GM21529 (cell line): ENCODE data around the gene RUNX2.

ENCODE experiments used
- ATAC-seq: cut with Tn5 transposase; IDR thresholded peaks from one replicate; pipeline ENCODE4 v1.9.1; 2021; ENCODE audit not compliant: unreplicated experiment

Gene RUNX2

DNA sequence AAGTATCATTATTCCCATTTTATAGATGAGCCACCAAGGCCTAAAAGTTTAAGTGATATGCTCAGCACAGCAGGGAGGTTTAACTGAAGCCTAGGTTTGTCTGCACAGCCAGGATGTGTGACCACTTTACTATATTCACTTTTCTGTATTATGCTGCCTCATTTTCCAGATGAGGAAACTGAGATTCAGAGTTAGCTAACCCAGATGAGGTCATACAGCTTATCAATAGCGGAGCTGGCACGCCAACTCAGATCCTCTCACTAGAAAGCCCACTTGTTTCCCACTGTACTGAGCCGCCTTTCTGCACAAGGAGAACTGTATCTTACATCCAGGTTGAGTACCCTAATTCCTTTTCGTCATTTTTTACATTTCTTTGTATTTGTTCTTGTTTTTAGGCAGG is 181.3 kb downstream of the RUNX2 start:
- no peak for ATAC-seq

DNA sequence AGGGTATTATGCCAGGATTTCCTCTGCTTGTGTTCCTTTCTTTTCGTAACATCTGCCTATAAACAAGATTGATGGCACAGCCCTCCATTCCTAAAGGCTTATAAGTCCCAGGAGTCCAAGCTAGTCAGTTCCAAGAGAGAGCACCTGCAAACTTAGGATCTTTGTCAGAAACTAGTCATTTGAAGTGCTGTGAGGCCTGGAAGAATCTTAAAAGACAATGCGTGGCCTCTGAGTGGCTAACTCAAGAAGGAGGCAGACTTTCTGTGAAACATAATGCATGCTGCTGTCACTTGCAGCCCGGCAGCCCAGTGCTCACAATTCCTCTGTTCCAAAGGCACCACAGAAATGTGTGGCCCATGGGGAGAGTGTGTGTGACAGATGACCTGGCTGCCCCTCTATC is 184.6 kb downstream of the RUNX2 start:
- no peak for ATAC-seq

DNA sequence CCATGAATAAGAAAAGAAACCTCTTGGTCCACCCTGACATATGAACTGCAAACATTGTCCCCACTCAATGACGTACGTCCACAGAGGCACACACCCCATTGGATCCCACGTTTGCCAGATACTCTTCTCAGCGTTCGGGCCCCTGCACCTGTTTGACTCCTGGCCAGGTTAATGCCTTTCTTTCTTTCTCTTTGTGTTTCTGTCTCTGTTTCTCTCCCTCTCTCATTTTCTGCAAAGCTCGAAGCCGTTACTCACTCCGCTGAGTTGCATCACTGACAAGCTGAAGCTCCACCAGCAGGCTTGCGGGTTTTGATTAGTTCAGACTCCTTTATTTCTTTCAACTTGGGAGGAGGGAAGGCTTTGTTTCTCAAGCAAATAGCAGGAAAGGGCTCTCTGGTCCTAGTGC is 185.1 kb downstream of the RUNX2 start:
- no peak for ATAC-seq

DNA sequence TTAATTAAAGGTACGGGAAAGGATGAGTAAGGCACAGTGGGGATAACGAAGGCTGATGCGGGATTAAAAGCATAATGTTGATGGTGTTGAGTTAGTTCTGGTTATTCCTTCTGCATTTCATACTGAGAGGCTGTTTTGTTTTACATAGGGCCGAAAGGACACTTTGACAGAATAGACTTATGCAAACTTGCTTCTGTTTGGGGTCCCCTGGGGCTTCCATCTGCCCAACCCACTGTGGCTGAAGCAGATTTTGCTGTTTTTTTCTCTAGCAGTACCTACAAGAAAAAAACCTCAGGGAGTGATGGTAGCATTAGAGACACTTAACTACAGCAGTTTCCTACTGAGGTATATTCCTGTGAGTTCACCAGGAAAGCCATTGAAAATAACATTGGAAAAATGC is 185.7 kb downstream of the RUNX2 start:
- no peak for ATAC-seq

DNA sequence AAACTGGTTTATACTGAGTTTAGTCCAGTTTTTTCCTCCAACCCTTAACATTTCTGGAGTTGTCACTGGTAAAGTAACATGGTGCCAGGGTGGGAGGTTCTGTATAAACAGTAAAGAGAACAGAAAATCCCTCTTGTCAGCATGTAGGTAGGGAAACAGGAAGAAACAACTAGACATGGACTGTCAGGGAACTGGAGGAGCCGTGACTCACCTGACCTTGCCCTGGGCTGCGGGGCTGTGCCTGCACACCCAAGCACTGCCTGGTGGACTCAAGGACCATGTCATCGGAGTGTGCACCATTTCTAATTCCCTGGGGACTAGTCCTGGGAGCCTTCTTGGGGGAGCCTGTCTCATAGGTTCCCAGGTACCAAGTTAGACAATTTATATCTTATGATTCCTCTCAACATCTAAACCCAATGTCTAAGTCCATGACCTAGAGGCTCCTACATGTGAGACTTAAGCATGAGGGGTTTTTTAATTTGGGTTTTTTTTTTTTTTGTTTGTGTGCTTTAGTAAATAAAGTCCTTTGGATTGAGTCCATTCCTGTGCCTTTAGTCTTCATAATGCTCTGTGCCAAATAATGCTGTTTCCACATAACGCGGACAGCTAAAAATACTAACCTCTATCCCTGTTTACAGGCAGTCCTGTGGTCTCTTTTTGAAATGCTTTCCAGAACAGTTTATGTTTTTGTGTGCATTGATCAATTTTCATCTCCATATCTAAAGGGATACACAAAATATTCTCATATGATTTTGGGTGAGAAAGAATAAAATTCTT is 186.5 kb downstream of the RUNX2 start:
- no peak for ATAC-seq

DNA sequence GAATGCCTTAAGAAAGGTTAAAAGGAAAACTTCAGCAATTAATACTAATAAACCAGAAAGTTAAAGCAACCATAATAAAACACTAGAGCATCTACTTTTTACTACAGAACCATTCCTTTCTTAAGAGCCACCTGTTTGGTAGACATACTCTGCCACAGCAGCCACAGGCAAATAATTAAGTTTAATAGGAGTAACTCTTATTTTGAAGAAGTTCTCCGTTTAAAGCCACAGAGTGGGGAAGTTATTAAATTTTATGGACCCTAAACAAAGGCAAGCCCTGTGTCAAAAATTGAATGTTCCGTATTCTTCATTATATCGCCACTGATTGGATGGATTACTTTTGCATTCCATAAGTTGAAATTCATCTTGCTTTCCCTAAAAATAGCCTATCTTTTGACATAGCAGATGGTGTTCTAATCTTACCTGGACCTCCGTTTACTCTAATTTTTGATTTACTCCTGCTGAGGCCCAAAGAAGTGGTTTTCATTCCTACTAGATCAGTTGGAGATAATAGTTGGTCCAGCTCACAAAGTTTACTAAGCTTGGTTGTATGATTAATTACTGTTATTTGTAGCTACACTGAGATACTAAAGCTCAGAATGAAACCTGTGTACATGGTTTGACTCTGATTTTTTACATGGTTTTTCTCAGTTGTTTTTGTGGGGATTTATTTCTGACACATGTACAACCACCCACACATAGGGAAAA is 190.0 kb downstream of the RUNX2 start:
- ATAC-seq, result no peak

DNA sequence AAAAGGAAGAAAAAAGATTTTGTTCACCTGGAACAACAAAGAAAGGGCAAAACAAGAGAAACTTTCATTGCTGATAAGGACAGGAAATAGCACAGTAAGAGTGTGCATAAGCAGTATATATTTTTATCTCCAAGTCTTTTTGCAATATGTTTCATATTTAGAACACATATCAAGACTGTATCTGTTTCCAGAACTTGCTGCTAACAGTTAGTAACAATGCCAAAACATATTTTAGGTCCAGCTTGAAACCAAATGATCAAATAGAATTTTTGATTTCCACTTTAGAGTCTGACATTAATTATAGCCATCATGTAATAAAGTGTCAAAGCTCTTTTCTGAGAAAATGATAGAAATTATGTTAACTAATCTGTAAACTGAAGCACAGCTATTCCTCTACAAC is 193.1 kb downstream of the RUNX2 start:
- no peak for ATAC-seq

DNA sequence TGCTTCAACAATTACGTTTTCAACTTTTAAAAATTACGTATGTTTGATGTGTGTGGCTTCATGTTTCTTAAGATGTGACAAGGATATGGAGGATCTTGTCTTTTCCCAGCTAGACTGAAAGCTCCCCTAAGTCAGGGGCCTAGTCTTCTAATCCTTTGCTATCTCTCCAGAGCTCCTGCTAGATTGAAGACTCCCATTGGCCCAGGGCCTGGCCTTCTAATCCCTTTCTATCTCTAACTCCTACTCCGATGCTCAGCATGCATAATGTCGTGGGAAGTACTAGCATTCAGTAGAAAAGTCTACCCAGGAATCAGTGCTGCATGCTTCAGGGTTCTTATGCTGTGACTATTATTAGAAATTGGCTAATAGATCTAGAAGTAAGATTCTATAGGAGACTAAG is 194.4 kb downstream of the RUNX2 start:
- no peak for ATAC-seq

DNA sequence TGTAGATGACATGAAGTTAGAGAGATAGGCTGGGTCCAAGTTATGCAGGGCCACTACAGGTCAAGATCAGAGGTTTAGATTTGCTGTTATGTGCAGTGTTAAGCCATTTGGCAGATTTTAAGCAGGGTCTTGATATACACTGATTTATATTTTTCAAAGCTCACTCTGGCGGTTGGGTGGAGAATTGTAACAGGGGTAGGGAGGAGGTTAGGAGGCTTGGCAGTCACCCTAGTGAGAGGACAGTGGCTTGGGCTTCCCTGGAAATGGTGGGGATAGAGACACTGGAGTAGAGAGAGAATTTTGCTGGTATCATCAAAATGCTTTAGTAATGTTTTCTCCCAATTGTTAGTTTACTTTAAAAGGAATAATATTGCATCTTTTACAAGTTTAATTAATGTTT is 199.1 kb downstream of the RUNX2 start:
- ATAC-seq, result no peak

DNA sequence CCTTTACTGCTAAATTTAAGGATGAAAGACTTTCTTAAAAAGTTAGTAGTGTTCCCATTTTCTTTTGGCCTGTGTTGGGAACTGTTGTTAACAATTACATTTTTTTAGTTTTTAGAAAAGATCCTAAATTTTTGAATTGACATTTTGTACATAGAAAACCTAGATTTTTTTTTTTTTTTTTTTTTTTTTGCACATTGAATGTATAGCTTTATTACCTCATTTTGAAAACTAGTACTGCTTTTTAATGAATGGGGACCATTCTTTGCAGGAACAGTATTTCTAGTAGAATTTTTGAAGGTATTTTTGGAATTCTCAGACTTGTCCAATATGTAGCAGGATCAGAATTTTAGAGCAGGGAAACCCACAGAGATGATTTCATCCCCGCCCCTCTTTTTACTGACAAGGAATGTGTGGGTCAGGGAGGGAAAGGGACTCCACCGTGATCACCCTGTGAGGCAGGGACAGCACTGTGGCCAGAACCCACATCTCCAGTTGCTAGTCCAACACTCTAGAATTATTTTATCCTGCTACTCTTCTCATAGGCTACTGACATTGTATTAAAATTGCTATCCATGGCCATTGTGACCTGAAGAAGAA is 204.0 kb downstream of the RUNX2 start:
- no peak for ATAC-seq

DNA sequence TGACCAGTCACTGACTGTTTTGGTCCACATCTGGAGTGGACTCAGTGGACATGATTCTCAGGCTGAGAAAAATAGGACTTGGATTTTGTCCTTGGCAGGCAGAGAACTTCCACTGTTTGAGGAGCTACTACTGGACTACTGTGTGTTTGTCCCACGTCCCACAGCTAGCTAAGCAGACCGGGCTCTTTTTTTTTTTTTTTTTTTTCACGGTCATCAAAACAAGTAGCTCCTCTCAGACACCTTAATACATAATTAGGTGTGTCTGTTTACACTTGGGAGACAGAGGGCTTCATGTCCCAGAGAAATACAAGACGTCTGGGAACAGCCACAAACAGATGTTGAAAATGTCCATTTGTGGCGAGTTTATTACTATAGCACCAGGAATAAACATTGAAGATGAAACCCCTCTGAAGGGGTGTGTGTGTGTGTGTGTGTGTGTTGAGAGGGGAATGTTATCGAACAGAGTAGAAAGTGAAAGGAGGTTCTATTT is 204.6 kb downstream of the RUNX2 start:
- no peak for ATAC-seq

DNA sequence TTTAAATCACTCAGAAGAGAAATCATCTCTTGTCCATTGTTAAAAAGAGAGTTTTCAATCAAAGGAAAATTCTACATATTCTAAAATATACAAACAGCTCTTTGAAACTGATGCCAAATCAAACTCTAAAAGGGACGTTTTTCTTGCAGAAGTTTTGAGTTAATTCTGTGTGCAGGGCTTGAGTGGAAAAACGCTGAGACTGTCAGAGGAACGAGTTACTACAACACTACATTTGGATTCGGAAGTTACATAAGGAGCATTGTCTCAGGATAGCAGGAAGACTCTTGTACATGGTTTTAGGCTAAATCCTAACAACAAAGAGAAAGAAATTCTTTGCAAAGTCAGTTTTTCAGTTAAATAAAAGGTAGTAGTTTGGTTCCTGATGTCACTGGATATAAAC is 205.3 kb downstream of the RUNX2 start:
- ATAC-seq, result no peak

DNA sequence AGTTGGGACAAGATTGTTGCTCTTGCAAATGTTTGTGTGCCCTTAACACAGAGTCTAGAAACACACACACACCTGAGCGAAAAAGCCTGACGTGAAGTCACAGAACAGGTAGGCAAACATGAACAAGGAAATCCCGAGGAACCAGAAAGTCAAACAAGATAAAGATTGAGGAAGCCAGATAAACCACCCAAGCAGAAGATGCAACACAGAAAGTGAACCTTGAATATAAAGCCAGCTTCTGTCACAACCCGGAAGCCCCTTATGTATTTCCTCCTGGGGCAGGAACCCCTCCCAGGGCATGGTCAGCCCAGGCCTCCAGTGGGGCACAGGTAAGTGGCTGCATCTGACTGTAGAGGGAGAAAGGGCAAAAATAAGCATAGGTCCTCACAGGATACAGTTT is 207.8 kb downstream of the RUNX2 start:
- no peak for ATAC-seq

DNA sequence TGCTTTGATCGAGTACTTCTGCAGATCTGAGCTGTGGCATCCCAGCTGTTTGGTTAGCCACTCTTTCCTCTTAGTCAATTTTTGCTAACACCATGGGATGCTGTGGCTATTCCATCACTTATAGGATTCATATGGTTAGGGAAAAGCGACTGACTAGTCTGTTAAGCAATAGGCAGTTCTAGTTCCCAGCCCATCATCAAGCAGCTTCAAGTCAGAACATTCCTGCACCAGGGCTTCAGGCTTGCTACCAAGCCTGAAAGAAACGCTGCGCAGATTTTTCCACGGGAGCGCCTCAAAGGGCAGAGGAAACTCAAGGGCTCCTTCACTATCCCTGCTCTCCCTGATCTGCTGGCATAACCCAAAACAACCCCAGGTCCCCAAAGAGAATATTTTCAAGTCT is 209.4 kb downstream of the RUNX2 start:
- ATAC-seq, result no peak

DNA sequence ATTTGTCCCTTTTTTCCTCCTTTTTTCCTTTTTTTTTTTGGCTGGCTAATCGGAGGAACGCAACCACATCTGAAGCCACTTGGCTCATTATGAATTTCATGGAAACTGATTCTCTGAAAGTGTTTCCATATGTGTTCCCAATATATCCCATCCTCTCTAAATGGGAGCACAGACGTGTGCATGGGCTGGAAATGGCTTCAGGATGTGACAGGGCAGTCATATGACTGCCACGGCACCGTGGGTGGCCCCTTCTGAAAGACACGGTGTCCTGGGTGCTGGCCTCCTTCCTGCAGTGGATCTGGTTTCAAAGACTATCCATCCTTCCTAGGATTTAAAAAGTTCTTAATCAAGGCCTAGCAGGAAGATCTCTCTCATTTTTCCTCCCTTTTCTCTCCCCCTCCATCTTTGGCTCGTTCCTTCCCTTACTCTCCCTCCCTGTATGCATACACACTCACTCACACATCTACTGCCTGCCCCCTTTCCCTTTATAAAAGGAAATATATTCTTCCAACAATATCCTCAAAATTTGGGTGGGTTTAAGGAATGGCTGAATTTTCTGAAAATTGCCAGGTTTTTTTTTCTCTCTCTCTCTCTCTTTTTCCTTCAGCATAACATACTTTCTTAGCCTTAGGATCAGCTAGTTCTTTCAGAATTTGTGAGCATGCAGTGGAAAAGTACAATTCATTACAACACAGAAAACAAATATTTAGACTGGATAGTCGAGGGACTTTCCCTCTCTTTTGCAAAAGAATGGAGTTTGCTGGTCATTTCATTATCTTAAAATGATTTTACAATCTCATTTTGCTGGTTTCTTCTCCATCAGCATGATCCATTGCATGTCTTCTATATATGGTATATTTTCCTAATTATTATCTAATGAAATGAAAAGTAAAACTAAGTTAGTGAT is 210.8 kb downstream of the RUNX2 start:
- no peak for ATAC-seq

DNA sequence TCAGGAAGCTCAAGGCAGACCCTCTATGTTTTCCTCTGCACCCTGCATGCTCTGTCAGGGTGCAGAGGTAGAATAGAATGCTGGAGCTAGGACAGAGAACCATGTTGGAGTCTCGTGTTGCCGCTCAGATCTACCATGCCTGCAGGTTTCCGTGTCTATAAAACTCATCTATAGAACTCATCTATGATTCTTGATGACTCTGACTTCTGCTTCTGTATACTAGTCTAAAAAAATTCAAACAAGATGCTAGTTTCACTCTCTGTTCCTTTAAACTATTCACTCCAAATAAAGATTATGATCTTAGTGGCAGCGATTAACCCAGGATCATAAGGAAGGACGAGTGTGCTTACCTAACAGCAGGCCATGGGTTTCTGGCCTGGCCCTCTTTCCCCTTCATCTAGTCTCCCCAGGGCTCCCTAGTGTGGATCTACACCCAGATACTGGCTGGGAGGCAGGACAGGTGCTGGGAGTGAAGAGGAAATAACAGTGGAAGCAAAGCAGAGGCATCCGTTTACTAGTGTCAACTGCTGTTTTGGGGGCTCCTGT is 212.3 kb downstream of the RUNX2 start:
- ATAC-seq, result no peak

DNA sequence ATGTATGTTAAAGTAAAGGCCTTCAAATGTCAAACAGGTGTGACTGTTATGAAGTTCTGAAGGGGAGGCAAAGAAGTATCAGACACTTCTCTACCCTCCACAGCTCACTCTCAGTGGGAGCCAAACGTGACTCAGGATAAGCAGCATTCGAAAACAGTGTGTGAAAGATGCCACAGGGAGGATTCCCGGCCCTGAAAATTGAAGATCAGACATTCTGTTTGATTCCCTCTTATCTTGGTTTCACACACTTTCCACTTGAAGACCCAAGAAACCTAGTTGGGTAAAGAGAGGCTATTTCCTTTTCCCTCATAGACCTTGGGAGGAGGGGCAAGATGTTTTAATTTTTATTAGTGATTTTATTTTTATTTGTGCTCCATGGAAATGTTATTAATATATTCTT is 213.8 kb downstream of the RUNX2 start:
- ATAC-seq, result no peak

DNA sequence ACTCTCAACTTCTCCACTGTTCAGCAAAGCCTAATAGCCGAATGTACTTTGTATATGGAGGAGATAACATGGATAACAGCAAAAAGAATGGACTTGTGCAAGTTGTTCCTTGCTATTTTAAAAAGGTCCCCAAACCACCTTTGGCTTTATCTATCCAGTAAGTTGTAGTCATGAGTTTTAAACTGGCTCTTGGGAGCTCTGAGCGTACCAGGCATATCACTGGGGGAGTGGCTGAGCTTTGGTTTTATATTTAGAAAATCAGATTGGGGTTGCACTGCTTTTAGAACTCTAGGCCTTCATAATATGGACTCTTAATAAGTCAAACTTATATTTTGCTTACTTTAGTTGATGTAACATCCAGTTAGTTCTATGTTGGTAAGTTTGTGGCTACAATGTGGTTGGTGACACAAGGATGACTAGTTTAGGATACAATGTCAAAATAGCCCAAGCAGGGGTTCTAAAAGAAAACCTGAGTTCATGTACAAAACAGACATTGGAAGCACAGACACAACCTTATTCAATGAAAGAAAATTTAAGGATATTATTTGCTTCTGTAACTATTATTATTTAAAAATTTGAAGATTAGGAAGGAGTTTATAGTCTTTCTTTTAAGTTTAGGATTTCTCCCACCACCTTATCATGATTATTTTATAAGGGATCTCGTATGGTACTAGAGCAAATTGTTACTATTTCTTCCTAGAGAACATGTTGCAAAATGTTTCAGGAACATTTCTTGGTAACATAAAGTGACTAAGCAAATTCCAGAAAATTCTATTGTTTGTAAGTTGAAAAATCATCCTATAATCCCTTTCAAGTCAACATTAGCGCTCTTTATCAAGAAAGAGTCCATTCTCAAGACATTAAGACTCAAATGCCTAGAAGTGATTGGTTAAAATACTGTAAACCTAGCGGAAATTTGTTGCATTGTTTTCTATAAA is 215.4 kb downstream of the RUNX2 start:
- ATAC-seq, result no peak

DNA sequence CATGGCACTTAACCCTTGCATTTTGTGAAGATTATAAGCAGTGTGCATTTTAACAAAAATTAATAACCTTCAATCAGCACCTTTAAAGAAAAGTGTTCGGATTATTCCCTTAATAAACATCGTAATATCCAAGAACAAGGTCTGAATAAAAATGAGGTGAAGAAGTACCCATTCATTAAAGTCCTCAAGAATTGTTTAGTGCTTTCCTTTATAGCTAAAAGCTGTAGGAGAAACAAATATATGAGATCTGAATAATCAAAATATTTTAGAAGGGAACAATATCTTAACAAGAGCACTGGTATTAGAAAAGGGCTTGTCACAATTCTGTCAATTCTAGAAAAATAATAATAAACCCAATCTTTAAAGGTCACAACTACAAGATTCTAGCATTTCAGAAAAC is 217.3 kb downstream of the RUNX2 start:
- no peak for ATAC-seq
